ENCODE results near the gene MAST2.

The MAST2 gene

GRCh38 chr1:45995298-45995697 lies 191.9 kb downstream of the MAST2 start:
- DNase-seq: no peak

- DNase-seq: no peak
Measured at GRCh38 chr1:45998020-45998617, 194.7 kb downstream of the MAST2 start.

GRCh38 chr1:45999507-45999906 lies 196.1 kb downstream of the MAST2 start:
- no peak for DNase-seq

GRCh38 chr1:46001081-46001785 lies 197.8 kb downstream of the MAST2 start:
- no peak for DNase-seq

- DNase-seq: no peak
Measured at GRCh38 chr1:46002551-46003150, 199.2 kb downstream of the MAST2 start.

- DNase-seq: no peak
Measured at GRCh38 chr1:46003315-46003714, 199.9 kb downstream of the MAST2 start.

- DNase-seq: no peak
Measured at GRCh38 chr1:46004492-46004891, 201.1 kb downstream of the MAST2 start.

GRCh38 chr1:46005594-46005993 lies 202.2 kb downstream of the MAST2 start:
- DNase-seq: no peak

GRCh38 chr1:46008585-46008984 lies 205.2 kb downstream of the MAST2 start:
- DNase-seq: no peak

GRCh38 chr1:46010611-46011010 lies 207.2 kb downstream of the MAST2 start:
- no peak for DNase-seq

- no peak for DNase-seq
Measured at GRCh38 chr1:46011121-46011695, 207.8 kb downstream of the MAST2 start.

- no peak for DNase-seq
Measured at GRCh38 chr1:46012236-46012635, 208.8 kb downstream of the MAST2 start.

GRCh38 chr1:46013581-46013980 lies 210.2 kb downstream of the MAST2 start:
- no peak for DNase-seq

GRCh38 chr1:46017876-46018503 lies 214.6 kb downstream of the MAST2 start:
- DNase-seq: no peak

GRCh38 chr1:46019348-46019747 lies 215.9 kb downstream of the MAST2 start:
- no peak for DNase-seq

GRCh38 chr1:46020010-46020409 lies 216.6 kb downstream of the MAST2 start:
- DNase-seq: no peak

- no peak for DNase-seq
Measured at GRCh38 chr1:46021046-46021996, 217.9 kb downstream of the MAST2 start.

- DNase-seq: no peak
Measured at GRCh38 chr1:46026531-46026930, 223.1 kb downstream of the MAST2 start.

- no peak for DNase-seq
Measured at GRCh38 chr1:46027788-46028573, 224.6 kb downstream of the MAST2 start.

GRCh38 chr1:46030074-46030870 lies 226.9 kb downstream of the MAST2 start:
- DNase-seq: no peak
